Astrocyte of the hippocampus (primary cell): ENCODE results near the gene TIAM1.
A peak's percentile ranks its signal among the peaks of the same experiment; 100 is the strongest.

Experiments
- DNase-seq: peaks from one replicate; pipeline ENCODE4 v3.0.0; 2011; ENCODE audit warnings: low read depth, low spot score

Gene TIAM1

GRCh38 chr21:31354122-31354521 lies 10.1 kb upstream of the TIAM1 start:
- DNase-seq, result no peak

- DNase-seq, result no peak
These were observed 8.8 kb upstream of the TIAM1 start for GRCh38 chr21:31352836-31353235.

GRCh38 chr21:31351960-31352359 lies 7.9 kb upstream of the TIAM1 start:
- no peak for DNase-seq

DNA sequence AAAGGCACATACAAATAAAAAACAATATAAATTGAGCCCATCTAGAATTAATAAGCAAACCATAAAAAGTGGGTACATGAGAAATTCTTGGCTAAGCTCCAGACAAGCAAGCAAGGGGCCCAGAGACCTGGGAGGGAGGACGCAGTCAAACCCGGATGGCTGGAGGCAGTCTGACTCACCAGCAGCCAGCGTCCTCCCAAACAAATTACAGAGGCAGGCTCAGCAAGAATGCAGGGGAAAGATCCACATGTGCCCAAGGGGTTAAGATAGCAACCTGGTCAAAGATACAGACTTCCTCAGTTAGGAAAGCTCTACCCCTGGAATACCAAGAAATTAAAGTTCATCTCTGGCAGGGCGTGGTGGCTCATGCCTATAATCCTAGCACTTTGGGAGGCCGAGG lies 7.4 kb upstream of the TIAM1 start:
- peak; percentile 72 for DNase-seq

GRCh38 chr21:31349208-31349607 lies 5.1 kb upstream of the TIAM1 start:
- DNase-seq, result no peak

DNA sequence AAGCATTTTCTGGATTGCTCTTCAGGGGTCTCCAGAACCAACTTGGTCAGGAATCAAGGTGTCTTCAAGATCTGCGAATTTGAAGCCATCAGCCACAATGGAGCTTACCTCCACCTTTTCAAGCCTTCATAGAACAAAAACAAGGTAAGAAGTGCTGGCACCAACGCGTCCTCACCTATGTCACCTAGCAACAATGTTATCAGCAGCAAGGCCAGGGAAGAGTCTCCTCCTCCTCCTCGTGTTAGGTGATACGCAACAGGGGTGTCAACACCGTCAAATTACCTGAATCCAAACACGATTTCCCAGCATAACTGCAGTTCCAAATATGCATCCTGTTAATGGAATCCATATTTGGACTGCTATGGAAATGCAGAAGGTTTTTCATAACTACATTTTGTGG lies 4.1 kb upstream of the TIAM1 start:
- no peak for DNase-seq

DNA sequence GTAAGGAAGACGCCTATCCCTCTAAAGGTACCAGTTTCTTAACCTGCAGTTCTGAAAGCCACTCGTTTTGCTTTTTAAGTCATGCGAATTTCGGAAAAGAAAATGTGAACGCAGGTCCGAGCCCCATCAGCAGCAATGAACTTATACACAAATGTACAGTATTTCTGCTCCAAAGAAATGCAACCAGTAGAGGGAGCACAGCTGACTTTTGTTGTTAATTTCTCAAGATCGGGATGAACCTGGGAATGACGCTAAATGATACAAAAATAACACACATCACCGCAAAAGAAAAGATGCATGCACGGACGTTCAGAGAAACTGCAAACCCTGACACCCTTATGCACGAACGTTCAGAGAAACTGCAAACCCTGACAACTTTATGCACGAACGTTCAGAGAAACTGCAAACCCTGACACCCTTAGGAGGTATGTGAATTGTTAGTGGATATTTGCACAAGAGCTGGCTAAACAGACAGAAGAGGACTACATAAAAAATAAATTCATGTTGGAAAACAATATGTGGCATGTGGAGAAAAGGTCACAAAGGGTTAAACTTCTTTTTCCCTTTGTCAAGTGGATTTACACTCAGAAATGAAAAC lies 3.5 kb upstream of the TIAM1 start:
- DNase-seq, result peak; percentile 38

GRCh38 chr21:31346256-31346821 lies 2.3 kb upstream of the TIAM1 start:
- DNase-seq, result peak; percentile 37

- DNase-seq, result no peak
These were observed 1.1 kb upstream of the TIAM1 start for GRCh38 chr21:31345136-31345535.

GRCh38 chr21:31343030-31343510 lies 991 bp downstream of the TIAM1 start:
- DNase-seq, result no peak

DNA sequence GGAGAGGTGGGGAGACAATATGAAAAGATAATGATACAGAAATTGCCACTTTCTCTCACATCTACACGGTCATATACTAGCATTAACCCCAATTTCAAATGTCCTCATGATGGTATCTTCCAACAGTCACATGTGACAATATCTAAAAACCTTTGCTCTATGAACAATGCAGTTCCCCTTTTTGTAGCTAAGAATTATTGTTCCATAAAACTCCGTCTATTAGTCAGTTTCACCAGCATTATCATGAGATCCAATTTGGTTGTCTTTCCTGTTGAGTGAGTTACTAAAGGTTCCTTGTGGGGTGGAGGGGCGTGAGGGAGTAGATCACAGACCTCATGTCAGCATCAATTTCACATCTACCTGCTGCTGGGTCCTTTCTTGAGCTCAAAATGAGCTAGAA lies 1.7 kb downstream of the TIAM1 start:
- DNase-seq, result no peak

GRCh38 chr21:31340942-31341487 lies 3.0 kb downstream of the TIAM1 start:
- DNase-seq, result no peak

DNA sequence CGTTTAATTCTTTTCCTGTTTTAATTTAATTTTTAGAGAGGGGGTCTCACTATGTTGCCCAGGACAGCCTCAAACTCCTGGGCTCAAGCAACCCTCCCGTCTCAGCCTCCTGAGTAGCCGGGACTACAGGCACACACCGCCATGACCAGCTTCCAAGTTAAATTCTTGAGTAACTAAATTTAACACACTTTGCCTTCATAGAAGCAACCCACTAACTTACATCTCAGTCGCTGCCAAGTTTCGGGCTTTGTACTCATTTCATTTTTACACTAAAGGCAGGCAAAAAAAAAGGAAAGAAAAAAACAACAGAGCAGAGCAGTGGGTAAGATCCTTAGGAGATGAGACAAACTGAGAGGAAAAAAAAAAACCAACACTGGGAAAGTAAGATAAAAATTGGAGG lies 3.5 kb downstream of the TIAM1 start:
- DNase-seq, result no peak

DNA sequence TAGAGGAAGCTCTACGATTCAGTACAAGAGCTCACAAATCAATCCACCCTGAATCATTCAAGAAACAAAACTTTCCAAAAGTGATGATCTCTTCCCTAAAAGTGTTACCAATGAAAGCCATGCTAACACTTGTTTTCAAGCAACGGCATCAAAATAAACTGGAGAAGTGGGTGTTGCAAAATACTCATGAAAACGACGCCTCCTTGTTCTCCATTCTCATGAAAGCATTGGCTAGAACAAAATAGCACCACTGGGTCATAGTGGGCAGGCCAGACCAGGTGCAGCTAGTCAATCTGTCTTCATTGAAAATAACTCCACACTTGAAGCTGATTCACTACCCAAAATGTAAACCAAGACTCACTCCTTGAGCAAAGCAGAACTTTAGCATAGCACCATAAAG lies 4.3 kb downstream of the TIAM1 start:
- no peak for DNase-seq

GRCh38 chr21:31338908-31339368 lies 5.1 kb downstream of the TIAM1 start:
- peak; percentile 33 for DNase-seq

DNA sequence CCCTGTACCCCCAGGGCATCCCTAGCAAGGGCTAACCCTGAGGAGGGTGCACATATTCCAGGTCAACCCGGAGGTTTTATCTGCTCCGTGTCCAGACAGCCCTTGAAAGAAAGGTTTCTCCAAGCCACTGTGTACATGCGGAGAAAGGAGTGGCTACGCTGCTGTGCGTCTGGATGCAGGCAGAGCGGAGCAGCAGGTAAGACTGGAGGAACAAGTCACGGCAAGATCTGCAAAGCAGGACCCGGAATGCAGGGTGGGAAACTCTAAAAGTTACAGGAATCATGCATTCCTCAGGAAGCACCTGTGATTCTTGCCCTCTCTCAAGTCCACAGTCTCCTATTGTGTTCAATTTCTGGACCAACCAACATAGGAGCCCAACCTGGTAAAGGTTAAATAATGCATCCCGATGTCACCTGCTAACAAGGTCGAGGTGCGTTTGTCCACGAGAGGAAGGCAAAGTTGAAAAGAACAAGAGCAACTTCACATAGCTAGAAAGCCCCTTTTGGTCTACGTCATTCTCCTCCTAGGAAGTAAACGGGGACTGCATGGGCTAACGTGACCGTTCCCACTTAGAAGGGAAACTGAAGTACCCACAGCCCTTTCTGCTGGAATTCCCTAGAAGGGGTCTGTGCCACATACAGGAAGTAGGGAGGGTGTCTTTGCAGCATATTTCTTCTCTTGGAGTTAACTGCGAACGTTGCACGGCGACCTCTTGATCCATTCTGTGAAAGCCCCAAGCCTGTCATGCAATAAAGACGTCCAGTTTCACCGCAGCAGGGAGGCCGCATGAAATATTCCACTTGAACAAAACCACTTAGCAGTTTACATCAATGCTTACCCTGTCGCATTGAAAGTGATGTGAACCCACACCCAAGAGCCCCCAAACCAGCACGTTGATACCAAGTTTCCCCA lies 5.8 kb downstream of the TIAM1 start:
- peak; percentile 56 for DNase-seq

DNA sequence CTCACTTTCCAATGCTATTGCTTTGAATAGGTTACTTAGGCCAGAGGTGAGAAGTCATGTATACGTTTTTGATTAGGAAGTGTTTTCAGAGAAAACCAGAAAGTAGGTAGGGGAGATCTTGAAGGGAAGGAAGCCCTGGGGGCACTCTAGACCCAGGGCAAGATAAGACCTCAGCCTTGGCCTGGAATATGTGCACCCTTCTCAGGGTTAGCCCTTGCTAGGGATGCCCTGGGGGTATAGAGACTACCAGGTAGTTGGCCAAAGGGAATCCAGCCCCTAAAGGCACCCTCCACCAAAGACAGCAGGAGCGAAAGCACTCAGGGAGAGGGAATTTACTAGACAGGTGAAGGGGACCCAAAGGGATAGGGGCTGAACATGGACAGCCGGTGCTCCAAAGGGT lies 7.0 kb downstream of the TIAM1 start:
- DNase-seq, result no peak

DNA sequence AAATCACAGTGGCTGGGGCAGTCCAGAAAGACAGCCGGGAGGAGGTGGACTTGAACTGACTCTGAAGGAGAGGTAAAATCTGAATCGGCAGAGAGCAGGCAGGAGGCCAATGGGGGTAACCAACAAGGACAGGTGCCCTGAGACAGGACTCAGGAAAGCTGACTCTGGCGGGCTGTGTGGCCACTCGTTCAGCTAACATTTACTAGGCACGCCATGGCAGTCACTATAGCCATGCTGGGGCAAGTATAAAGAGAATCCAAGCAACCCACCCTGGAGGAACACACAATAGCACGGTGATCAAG lies 7.4 kb downstream of the TIAM1 start:
- DNase-seq, result no peak

- peak; percentile 90 for DNase-seq
These were observed 7.9 kb downstream of the TIAM1 start for GRCh38 chr21:31335957-31336738.

DNA sequence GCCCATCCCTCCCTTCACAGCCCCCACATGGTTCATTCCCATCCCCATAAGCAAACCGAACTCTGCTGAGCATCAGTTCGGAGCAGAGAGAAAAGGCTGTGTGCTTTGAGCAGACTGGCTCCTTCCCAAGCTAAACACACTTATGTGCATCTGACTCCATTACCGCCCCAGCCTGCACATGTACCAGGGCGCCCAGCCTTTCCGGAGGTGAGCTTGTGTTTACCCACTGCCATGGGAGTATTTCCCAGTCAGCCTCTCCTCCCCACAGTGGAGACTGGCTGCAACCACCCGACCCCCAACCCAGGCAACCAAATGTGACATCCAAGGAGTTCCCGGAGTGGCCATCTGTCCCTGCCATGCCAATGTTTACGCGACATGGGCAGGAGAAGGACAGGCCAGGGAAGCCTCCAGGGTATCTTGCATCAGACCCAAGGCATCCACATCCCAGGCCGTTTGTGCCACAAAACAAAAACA lies 9.4 kb downstream of the TIAM1 start:
- peak; percentile 53 for DNase-seq

DNA sequence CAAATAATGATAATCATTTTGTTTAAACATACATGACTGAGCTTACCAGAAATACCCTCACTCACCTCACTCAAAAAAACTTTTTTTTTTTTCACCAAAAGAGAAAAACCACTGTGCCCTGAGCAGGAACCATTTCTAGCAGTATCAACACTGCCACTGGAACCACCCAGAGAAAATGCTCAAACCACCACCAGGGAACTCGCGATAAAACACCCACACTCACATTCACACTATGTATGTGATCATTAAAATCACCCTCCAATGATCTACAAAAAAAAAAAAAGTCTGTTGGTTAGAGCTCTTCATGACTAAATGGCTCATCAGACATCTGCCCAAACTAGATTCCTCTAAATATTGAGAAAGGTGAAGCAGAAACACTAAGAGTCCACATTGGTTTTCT lies 11.5 kb downstream of the TIAM1 start:
- no peak for DNase-seq

GRCh38 chr21:31331231-31331630 lies 12.8 kb downstream of the TIAM1 start:
- DNase-seq, result no peak
